HL-60 (cell line): Measurements from ENCODE around the gene ATP9B.

Experiments used
- POLR2AphosphoS5 ChIP-seq: IDR thresholded peaks from 2 replicates; pipeline ENCODE4 v1.6.1; 2012; ENCODE audit warnings: low read depth
- REST ChIP-seq: IDR thresholded peaks from 2 replicates; pipeline ENCODE4 v1.6.1; 2012; ENCODE audit warnings: low read depth; ENCODE audit not compliant: insufficient replicate concordance
- TF ChIP-seq, protein P1 (sequence below): IDR thresholded peaks from one replicate; pipeline ENCODE4 v1.5.1; 2011; ENCODE audit warnings: low read length, control low read depth, inconsistent platforms; ENCODE audit not compliant: insufficient read depth

- TF ChIP-seq, protein P1, sequence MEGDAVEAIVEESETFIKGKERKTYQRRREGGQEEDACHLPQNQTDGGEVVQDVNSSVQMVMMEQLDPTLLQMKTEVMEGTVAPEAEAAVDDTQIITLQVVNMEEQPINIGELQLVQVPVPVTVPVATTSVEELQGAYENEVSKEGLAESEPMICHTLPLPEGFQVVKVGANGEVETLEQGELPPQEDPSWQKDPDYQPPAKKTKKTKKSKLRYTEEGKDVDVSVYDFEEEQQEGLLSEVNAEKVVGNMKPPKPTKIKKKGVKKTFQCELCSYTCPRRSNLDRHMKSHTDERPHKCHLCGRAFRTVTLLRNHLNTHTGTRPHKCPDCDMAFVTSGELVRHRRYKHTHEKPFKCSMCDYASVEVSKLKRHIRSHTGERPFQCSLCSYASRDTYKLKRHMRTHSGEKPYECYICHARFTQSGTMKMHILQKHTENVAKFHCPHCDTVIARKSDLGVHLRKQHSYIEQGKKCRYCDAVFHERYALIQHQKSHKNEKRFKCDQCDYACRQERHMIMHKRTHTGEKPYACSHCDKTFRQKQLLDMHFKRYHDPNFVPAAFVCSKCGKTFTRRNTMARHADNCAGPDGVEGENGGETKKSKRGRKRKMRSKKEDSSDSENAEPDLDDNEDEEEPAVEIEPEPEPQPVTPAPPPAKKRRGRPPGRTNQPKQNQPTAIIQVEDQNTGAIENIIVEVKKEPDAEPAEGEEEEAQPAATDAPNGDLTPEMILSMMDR, result no peak
- TF ChIP-seq POLR2AphosphoS5, result no peak
- TF ChIP-seq REST, result no peak
Observed at GRCh38 chr18:79234438-79234837, 165.2 kb downstream of the ATP9B start.
